Caco-2 (cell line): ENCODE results near the gene ALDH1A1. TPM values are rescaled to one million over a fixed set of nuclear protein-coding genes. Genes with fewer than 3 reads are reported as not detected.

Source experiments
- BruUV-seq: library from RNA; stranded (reverse); fragments of 400-500 nt; replicated peaks from 2 replicates; lab custom pipeline; 2021; lab: Mats Ljungman, UMichigan
- CTCF ChIA-PET: fragments of 300-600 bp; sonication (Branson Sonifier 250); formaldehyde crosslinking; loops from one replicate; lab custom pipeline; 2022; ENCODE audit warnings: antibody characterized with exemption; lab: Charles Lee
- POLR2A ChIA-PET: fragments of 300-600 bp; sonication (Branson Sonifier 250); formaldehyde crosslinking; loops from one replicate; lab custom pipeline; 2022; ENCODE audit warnings: antibody characterized with exemption; lab: Charles Lee
- DNase-seq, 2 experiments: peaks; one replicate each; pipeline versions ENCODE4 v3.0.0 to v3.0.0-alpha.2; 2020 to 2022
- H3K27me3 ChIP-seq: replicated peaks from 2 replicates; pipeline ENCODE4 v1.6.0; 2011; ENCODE audit warnings: low read length; ENCODE audit not compliant: control insufficient read depth, insufficient read depth
- H3K36me3 ChIP-seq: 2 replicates; pipeline ENCODE4 v1.5.1; 2011; ENCODE audit warnings: low read length; ENCODE audit not compliant: control insufficient read depth, insufficient read depth
- H3K4me1 ChIP-seq: fragments of 250-450 bp; sonication (Bioruptor Pico); 2 replicates; pipeline ENCODE4 v1.5.1; 2020; ENCODE audit warnings: mild to moderate bottlenecking
- H3K4me3 ChIP-seq: 2 replicates; pipeline ENCODE4 v1.5.1; 2011; ENCODE audit warnings: low read depth, mild to moderate bottlenecking, control low read depth, low read length
- H3K9me3 ChIP-seq: fragments of 250-450 bp; sonication (Bioruptor Pico); 2 replicates; pipeline ENCODE4 v1.5.1; 2020; ENCODE audit warnings: mild to moderate bottlenecking, moderate library complexity
- H3K27ac Mint-ChIP-seq: one replicate; pipeline ENCODE4 v1.8.0; 2022; ENCODE audit warnings: mixed read lengths; ENCODE audit not compliant: unreplicated experiment
- H3K27me3 Mint-ChIP-seq: one replicate; pipeline ENCODE4 v1.8.0; 2022; ENCODE audit warnings: mixed read lengths; ENCODE audit not compliant: insufficient read depth, unreplicated experiment
- H3K36me3 Mint-ChIP-seq: one replicate; pipeline ENCODE4 v1.8.0; 2022; ENCODE audit warnings: mild to moderate bottlenecking, mixed read lengths; ENCODE audit not compliant: insufficient read depth, unreplicated experiment
- H3K4me1 Mint-ChIP-seq: one replicate; pipeline ENCODE4 v1.8.0; 2022; ENCODE audit warnings: low read depth, mixed read lengths; ENCODE audit not compliant: unreplicated experiment
- H3K4me3 Mint-ChIP-seq: one replicate; pipeline ENCODE4 v1.8.0; 2022; ENCODE audit warnings: mild to moderate bottlenecking, moderate library complexity, mixed read lengths; ENCODE audit not compliant: unreplicated experiment
- H3K9me3 Mint-ChIP-seq: one replicate; pipeline ENCODE4 v1.8.0; 2022; ENCODE audit warnings: mixed read lengths; ENCODE audit not compliant: unreplicated experiment
- intact Hi-C: fragments of 100-400 bp; cut with micrococcal nuclease; formaldehyde crosslinking; loops from one replicate; pipeline ENCODE4 v1.10.0; 2022; ENCODE audit not compliant: unreplicated experiment
- total RNA-seq: library from RNA; stranded (reverse); gene quantifications from 2 replicates; pipeline ENCODE4 v1.2.3, GENCODE V29; 2022
- TF ChIP-seq, protein P1 (sequence below), 2 experiments: fragments of 200-600 bp in 1 of 2; IDR thresholded peaks; 1 replicate in 1 of 2; 2 replicates in 1 of 2; pipeline versions ENCODE4 v1.5.1 to v1.8.0; 2011 to 2022; ENCODE audit warnings: antibody characterized with exemption in 1 of 2, control low read depth in 1 of 2, inconsistent platforms in 1 of 2, low read depth in 1 of 2, low read length in 1 of 2, mild to moderate bottlenecking in 1 of 2, moderate library complexity in 1 of 2; ENCODE audit not compliant: insufficient read depth in 1 of 2, severe bottlenecking in 1 of 2, unreplicated experiment in 1 of 2

ALDH1A1 gene
- total RNA-seq, 1 experiment from 2014 or later, result 119 TPM

DNA sequence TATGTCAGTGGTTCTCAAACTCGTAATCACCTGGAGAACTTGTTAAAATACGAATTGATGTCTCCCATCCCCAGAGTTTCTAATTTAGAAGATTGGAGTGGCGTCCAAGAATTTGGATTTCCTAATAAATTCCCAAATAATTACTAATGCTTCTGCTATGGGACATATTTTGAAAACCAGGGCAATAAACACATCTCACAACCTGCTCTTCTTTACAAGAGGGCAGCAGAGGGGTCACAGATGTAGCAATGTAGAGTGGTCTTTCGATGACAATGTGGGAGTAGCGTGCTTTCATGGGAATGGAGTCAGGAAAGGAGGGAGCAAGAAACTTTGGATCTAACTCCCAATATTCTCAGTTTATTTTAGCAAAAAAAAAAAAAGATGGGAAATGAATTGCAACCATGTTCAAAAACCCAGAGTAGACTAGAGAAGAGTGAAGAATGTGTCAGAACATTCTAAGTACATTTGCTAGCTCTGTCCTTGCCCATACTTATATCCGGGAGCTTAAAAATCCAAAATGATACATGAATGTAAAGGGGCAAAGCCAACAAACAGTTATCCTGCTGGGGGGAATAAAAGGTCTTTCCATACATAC is 33.8 kb upstream of the ALDH1A1 start:
- TF ChIP-seq, protein P1, sequence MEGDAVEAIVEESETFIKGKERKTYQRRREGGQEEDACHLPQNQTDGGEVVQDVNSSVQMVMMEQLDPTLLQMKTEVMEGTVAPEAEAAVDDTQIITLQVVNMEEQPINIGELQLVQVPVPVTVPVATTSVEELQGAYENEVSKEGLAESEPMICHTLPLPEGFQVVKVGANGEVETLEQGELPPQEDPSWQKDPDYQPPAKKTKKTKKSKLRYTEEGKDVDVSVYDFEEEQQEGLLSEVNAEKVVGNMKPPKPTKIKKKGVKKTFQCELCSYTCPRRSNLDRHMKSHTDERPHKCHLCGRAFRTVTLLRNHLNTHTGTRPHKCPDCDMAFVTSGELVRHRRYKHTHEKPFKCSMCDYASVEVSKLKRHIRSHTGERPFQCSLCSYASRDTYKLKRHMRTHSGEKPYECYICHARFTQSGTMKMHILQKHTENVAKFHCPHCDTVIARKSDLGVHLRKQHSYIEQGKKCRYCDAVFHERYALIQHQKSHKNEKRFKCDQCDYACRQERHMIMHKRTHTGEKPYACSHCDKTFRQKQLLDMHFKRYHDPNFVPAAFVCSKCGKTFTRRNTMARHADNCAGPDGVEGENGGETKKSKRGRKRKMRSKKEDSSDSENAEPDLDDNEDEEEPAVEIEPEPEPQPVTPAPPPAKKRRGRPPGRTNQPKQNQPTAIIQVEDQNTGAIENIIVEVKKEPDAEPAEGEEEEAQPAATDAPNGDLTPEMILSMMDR (IDR thresholded peaks at IDR 0.05; ENCODE audit: insufficient read depth in 1 of 2, low read depth in 1 of 2, low read length in 1 of 2, severe bottlenecking in 1 of 2, unreplicated experiment in 1 of 2), result no peak
- CTCF ChIA-PET, result no interaction called here
- no peaks in the 10 kb centered on the region for H3K36me3 Mint-ChIP-seq
- no peak overlapping the region for H3K27ac Mint-ChIP-seq
- no peaks in the 10 kb centered on the region for H3K27me3 Mint-ChIP-seq
- H3K9me3 Mint-ChIP-seq, result no peaks in the 10 kb centered on the region
- BruUV-seq, result no TSS peak
- Histone ChIP-seq H3K27me3 (no peaks in the 10 kb centered on the region), H3K4me1 (peaks cover 24% of the 10 kb centered on the region), H3K4me3 (no peak overlapping the region), H3K9me3 (no peaks in the 10 kb centered on the region), H3K36me3 (no peaks in the 10 kb centered on the region)
- POLR2A ChIA-PET, result interaction anchor here (0.6 kb wide), 1 partner anchor 37 kb away, joined by 5 read pairs; no protein-coding TSS in a partner anchor
- DNase-seq, result no peak
- intact Hi-C loops, result no loop called here
- H3K4me3 Mint-ChIP-seq, result no peak overlapping the region
- peaks cover 7% of the 10 kb centered on the region for H3K4me1 Mint-ChIP-seq

DNA sequence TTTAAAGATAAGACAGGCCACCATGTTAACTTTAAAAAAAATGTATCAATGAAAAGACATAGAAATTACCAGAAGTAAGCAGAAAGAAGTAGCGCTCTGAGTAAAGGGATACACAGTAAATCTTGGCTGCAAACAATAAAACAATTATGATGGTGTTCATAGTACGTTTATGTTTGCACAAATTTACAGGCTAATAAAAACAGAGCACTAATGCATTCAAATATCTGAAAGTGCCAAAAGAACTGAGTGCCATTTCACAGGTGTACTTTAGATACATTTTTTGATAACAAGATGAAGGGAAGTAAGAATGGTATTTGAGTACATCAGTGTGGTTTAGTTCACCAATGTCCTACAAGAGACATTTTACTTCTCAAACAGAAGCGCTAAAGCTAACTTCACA is 32.9 kb upstream of the ALDH1A1 start:
- Mint-ChIP-seq H3K27ac (no peak overlapping the region), H3K27me3 (no peaks in the 10 kb centered on the region), H3K9me3 (no peaks in the 10 kb centered on the region), H3K36me3 (no peaks in the 10 kb centered on the region), H3K4me3 (no peak overlapping the region), H3K4me1 (peaks cover 7% of the 10 kb centered on the region)
- Histone ChIP-seq H3K4me3 (no peak overlapping the region), H3K4me1 (peaks cover 29% of the 10 kb centered on the region), H3K27me3 (no peaks in the 10 kb centered on the region), H3K36me3 (no peaks in the 10 kb centered on the region), H3K9me3 (no peaks in the 10 kb centered on the region)
- TF ChIP-seq, protein P1 (IDR thresholded peaks at IDR 0.05; ENCODE audit: insufficient read depth in 1 of 2, low read depth in 1 of 2, low read length in 1 of 2, severe bottlenecking in 1 of 2, unreplicated experiment in 1 of 2), result no peak
- no TSS peak for BruUV-seq
- ChIA-PET POLR2A (no interaction called here), CTCF (no interaction called here)
- intact Hi-C loops, result no loop called here
- no peak for DNase-seq

DNA sequence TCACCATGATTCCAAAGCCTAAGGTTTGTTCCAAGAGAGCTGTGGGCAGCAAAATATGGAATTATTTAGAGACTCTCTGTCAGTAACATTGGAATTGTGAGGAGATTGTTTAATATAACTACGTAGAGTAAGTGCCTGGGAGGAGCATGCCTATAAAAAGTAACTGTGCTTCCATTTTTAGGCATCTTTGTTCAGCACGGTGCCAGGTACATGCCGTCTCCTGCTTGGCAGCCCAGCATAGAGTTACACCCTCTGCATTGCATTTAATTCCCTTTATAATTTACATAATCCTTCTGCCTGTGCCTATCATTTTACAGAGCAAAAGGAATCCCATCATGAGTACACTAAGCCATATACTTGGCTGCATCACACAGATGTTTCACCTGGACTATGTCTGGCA is 32.1 kb upstream of the ALDH1A1 start:
- intact Hi-C loops, result no loop called here
- no peak overlapping the region for H3K4me3 Mint-ChIP-seq
- BruUV-seq, result no TSS peak
- no peaks in the 10 kb centered on the region for H3K9me3 ChIP-seq
- H3K4me1 ChIP-seq, result peaks cover 29% of the 10 kb centered on the region
- ChIA-PET POLR2A (no interaction called here), CTCF (no interaction called here)
- H3K4me1 Mint-ChIP-seq, result peaks cover 7% of the 10 kb centered on the region
- H3K27ac Mint-ChIP-seq, result no peak overlapping the region
- no peaks in the 10 kb centered on the region for H3K27me3 ChIP-seq
- H3K36me3 Mint-ChIP-seq, result no peaks in the 10 kb centered on the region
- no peak for DNase-seq
- no peaks in the 10 kb centered on the region for H3K27me3 Mint-ChIP-seq
- no peaks in the 10 kb centered on the region for H3K36me3 ChIP-seq
- no peaks in the 10 kb centered on the region for H3K9me3 Mint-ChIP-seq
- TF ChIP-seq, protein P1 (IDR thresholded peaks at IDR 0.05; ENCODE audit: insufficient read depth in 1 of 2, low read depth in 1 of 2, low read length in 1 of 2, severe bottlenecking in 1 of 2, unreplicated experiment in 1 of 2), result no peak
- H3K4me3 ChIP-seq, result no peak overlapping the region
